ENCODE results near the gene MT1E. TPM values are rescaled to one million over a fixed set of nuclear protein-coding genes. Genes with fewer than 3 reads are reported as not detected.

Gene MT1E
- total and polyA plus RNA-seq, 2 of the 13 experiments (the other 11 are each of a cell fraction or from before 2014, with no cell fraction given): 110 to 1,072 TPM

DNA sequence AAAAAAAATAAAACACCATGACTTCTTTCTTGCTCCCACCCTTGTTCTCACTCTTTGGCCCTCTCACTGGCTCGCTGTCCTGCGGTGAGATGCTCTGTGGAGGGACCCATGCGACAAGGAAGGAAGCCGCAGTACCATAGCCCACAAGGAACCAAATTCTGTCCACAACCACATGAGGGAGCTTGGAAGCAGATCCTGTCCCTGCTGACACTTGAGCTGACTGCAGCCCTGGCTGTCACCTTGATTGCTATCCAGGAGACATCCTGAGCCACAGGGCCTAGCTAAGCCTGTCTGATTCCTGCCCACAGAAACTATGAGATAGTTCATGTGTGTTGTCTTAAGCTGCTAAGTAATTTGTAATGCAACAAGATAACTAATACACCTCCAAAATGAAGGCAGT lies 22.0 kb upstream of the MT1E start (continued):
- TF ChIP-seq MAFK (conservative IDR thresholded peaks at IDR 0.05 in 1 of 2, IDR thresholded peaks at IDR 0.05 in 1 of 2; ENCODE audit: low read length in 2 of 2) (no peak), SMC3 (IDR thresholded peaks at IDR 0.05; ENCODE audit: low read length) (peak; percentile 97), AHR (CRISPR knock-in tag; IDR thresholded peaks at IDR 0.05) (0 out of 2 replicates have a peak, but pooled peaks have one; percentile 26), ARNT2 (CRISPR knock-in tag; IDR thresholded peaks at IDR 0.05; ENCODE audit: low read depth) (no peak), FOSL2 (CRISPR knock-in tag; IDR thresholded peaks at IDR 0.05) (peak; percentile 57), ZFY (CRISPR knock-in tag; IDR thresholded peaks at IDR 0.05) (0 out of 2 replicates have a peak, but pooled peaks have one; percentile 39), ELF3 (CRISPR knock-in tag; IDR thresholded peaks at IDR 0.05) (peak; percentile 90), NCOA5 (CRISPR knock-in tag; IDR thresholded peaks at IDR 0.05) (no peak), HOXA3 (CRISPR knock-in tag; IDR thresholded peaks at IDR 0.05) (no peak), HNF4G (IDR thresholded peaks at IDR 0.05; ENCODE audit: borderline replicate concordance, low read depth, low read length) (no peak), HNF4G (CRISPR knock-in tag; IDR thresholded peaks at IDR 0.05; ENCODE audit: borderline replicate concordance, low read depth) (peak; percentile 39; the same call in 1 of the 2 replicates), KLF12 (CRISPR knock-in tag; IDR thresholded peaks at IDR 0.05; ENCODE audit: borderline replicate concordance) (no peak), NR2F1 (CRISPR knock-in tag; IDR thresholded peaks at IDR 0.05) (no peak), NPAS2 (CRISPR knock-in tag; IDR thresholded peaks at IDR 0.05; ENCODE audit: borderline replicate concordance) (no peak)
- TF ChIP-seq, protein P1, sequence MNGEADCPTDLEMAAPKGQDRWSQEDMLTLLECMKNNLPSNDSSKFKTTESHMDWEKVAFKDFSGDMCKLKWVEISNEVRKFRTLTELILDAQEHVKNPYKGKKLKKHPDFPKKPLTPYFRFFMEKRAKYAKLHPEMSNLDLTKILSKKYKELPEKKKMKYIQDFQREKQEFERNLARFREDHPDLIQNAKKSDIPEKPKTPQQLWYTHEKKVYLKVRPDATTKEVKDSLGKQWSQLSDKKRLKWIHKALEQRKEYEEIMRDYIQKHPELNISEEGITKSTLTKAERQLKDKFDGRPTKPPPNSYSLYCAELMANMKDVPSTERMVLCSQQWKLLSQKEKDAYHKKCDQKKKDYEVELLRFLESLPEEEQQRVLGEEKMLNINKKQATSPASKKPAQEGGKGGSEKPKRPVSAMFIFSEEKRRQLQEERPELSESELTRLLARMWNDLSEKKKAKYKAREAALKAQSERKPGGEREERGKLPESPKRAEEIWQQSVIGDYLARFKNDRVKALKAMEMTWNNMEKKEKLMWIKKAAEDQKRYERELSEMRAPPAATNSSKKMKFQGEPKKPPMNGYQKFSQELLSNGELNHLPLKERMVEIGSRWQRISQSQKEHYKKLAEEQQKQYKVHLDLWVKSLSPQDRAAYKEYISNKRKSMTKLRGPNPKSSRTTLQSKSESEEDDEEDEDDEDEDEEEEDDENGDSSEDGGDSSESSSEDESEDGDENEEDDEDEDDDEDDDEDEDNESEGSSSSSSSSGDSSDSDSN (CRISPR knock-in tag; IDR thresholded peaks at IDR 0.05): peak; percentile 17; the same call in 1 of the 2 replicates
- TF ChIP-seq, protein P2, sequence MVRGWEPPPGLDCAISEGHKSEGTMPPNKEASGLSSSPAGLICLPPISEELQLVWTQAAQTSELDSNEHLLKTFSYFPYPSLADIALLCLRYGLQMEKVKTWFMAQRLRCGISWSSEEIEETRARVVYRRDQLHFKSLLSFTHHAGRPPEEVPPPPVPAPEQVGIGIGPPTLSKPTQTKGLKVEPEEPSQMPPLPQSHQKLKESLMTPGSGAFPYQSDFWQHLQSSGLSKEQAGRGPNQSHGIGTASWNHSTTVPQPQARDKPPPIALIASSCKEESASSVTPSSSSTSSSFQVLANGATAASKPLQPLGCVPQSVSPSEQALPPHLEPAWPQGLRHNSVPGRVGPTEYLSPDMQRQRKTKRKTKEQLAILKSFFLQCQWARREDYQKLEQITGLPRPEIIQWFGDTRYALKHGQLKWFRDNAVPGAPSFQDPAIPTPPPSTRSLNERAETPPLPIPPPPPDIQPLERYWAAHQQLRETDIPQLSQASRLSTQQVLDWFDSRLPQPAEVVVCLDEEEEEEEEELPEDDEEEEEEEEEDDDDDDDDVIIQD (CRISPR knock-in tag; IDR thresholded peaks at IDR 0.05; ENCODE audit: low read depth): peak; percentile 34; the same call in 1 of the 2 replicates
- TF ChIP-seq, protein P3, sequence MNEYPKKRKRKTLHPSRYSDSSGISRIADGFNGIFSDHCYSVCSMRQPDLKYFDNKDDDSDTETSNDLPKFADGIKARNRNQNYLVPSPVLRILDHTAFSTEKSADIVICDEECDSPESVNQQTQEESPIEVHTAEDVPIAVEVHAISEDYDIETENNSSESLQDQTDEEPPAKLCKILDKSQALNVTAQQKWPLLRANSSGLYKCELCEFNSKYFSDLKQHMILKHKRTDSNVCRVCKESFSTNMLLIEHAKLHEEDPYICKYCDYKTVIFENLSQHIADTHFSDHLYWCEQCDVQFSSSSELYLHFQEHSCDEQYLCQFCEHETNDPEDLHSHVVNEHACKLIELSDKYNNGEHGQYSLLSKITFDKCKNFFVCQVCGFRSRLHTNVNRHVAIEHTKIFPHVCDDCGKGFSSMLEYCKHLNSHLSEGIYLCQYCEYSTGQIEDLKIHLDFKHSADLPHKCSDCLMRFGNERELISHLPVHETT (CRISPR knock-in tag; conservative IDR thresholded peaks at IDR 0.05): no peak
- TF ChIP-seq, protein P4, sequence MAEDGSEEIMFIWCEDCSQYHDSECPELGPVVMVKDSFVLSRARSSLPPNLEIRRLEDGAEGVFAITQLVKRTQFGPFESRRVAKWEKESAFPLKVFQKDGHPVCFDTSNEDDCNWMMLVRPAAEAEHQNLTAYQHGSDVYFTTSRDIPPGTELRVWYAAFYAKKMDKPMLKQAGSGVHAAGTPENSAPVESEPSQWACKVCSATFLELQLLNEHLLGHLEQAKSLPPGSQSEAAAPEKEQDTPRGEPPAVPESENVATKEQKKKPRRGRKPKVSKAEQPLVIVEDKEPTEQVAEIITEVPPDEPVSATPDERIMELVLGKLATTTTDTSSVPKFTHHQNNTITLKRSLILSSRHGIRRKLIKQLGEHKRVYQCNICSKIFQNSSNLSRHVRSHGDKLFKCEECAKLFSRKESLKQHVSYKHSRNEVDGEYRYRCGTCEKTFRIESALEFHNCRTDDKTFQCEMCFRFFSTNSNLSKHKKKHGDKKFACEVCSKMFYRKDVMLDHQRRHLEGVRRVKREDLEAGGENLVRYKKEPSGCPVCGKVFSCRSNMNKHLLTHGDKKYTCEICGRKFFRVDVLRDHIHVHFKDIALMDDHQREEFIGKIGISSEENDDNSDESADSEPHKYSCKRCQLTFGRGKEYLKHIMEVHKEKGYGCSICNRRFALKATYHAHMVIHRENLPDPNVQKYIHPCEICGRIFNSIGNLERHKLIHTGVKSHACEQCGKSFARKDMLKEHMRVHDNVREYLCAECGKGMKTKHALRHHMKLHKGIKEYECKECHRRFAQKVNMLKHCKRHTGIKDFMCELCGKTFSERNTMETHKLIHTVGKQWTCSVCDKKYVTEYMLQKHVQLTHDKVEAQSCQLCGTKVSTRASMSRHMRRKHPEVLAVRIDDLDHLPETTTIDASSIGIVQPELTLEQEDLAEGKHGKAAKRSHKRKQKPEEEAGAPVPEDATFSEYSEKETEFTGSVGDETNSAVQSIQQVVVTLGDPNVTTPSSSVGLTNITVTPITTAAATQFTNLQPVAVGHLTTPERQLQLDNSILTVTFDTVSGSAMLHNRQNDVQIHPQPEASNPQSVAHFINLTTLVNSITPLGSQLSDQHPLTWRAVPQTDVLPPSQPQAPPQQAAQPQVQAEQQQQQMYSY (CRISPR knock-in tag; IDR thresholded peaks at IDR 0.05): no peak
- TF ChIP-seq, protein P5, sequence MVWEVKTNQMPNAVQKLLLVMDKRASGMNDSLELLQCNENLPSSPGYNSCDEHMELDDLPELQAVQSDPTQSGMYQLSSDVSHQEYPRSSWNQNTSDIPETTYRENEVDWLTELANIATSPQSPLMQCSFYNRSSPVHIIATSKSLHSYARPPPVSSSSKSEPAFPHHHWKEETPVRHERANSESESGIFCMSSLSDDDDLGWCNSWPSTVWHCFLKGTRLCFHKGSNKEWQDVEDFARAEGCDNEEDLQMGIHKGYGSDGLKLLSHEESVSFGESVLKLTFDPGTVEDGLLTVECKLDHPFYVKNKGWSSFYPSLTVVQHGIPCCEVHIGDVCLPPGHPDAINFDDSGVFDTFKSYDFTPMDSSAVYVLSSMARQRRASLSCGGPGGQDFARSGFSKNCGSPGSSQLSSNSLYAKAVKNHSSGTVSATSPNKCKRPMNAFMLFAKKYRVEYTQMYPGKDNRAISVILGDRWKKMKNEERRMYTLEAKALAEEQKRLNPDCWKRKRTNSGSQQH (CRISPR knock-in tag; IDR thresholded peaks at IDR 0.05; ENCODE audit: low read depth): 0 out of 2 replicates have a peak, but pooled peaks have one; percentile 41

Data from HepG2 (cell line).